HFFc6 (cell line): ENCODE measurements around the gene FEZ2. TPM values are rescaled to one million over a fixed set of nuclear protein-coding genes. Genes with fewer than 3 reads are reported as not detected.

Source experiments
- DNase-seq: peaks from one replicate; pipeline ENCODE4 v3.0.0-alpha.2; 2018
- H3K27ac Mint-ChIP-seq: 2 replicates; pipeline ENCODE4 v1.8.0; 2020; ENCODE audit warnings: mild to moderate bottlenecking, mixed read lengths
- H3K27me3 Mint-ChIP-seq: 2 replicates; pipeline ENCODE4 v1.8.0; 2021; ENCODE audit warnings: mild to moderate bottlenecking, moderate library complexity, mixed read lengths; ENCODE audit not compliant: insufficient read depth
- H3K36me3 Mint-ChIP-seq: 2 replicates; pipeline ENCODE4 v1.8.0; 2021; ENCODE audit warnings: low read depth, mixed read lengths
- H3K4me1 Mint-ChIP-seq: 2 replicates; pipeline ENCODE4 v1.8.0; 2020; ENCODE audit warnings: low read depth, mixed read lengths
- H3K4me3 Mint-ChIP-seq: 2 replicates; pipeline ENCODE4 v1.8.0; 2020; ENCODE audit warnings: mild to moderate bottlenecking, moderate library complexity, mixed read lengths
- H3K9me3 Mint-ChIP-seq: 2 replicates; pipeline ENCODE4 v1.8.0; 2020; ENCODE audit warnings: mild to moderate bottlenecking, mixed read lengths
- CTCF ChIP-seq: fragments of 200-600 bp; sonication (generic); IDR thresholded peaks from 2 replicates; pipeline ENCODE4 v1.5.0; 2021; ENCODE audit warnings: antibody characterized with exemption, mild to moderate bottlenecking
- total RNA-seq, 6 experiments: library from RNA; stranded (reverse); fragmentation: NEBNext Ultra II Directional; extraction: Animal tissue kit (Norgen Biotek cat#: 25700); gene quantifications; 2 replicates in 1 of 6; 3 replicates in 5 of 6; pipeline ENCODE4 v1.2.3, GENCODE V29; 2021

Gene FEZ2
- total RNA-seq, 6 experiments from 2014 or later, result 113 to 126 (median 120) TPM

- Mint-ChIP-seq H3K27ac (peak overlapping the region; percentile 85), H3K9me3 (no peaks in the 10 kb centered on the region), H3K36me3 (peaks cover 63% of the 10 kb centered on the region), H3K4me1 (peaks cover 74% of the 10 kb centered on the region), H3K27me3 (peaks cover 2% of the 10 kb centered on the region), H3K4me3 (peak overlapping the region; percentile 40; the same call in 1 of the 2 replicates)
- DNase-seq, result no peak
- TF ChIP-seq CTCF, result no peak
Measured at GRCh38 chr2:36572719-36573059, 25.3 kb downstream of the FEZ2 start.

- peak overlapping the region; percentile 85 for H3K27ac Mint-ChIP-seq
- peaks cover 64% of the 10 kb centered on the region for H3K36me3 Mint-ChIP-seq
- peaks cover 7% of the 10 kb centered on the region for H3K27me3 Mint-ChIP-seq
- DNase-seq, result no peak
- H3K4me1 Mint-ChIP-seq, result peaks cover 80% of the 10 kb centered on the region
- no peak for TF ChIP-seq CTCF
- H3K4me3 Mint-ChIP-seq, result peak overlapping the region; percentile 6
- H3K9me3 Mint-ChIP-seq, result peaks cover 1% of the 10 kb centered on the region
Measured at GRCh38 chr2:36572054-36572718, 25.8 kb downstream of the FEZ2 start.

GRCh38 chr2:36570416-36570815 is 27.6 kb downstream of the FEZ2 start:
- peaks cover 10% of the 10 kb centered on the region for H3K9me3 Mint-ChIP-seq
- TF ChIP-seq CTCF, result no peak
- H3K4me1 Mint-ChIP-seq, result peaks cover 89% of the 10 kb centered on the region
- peak overlapping the region; percentile 59 for H3K27ac Mint-ChIP-seq
- H3K27me3 Mint-ChIP-seq, result peaks cover 21% of the 10 kb centered on the region
- peaks cover 74% of the 10 kb centered on the region for H3K36me3 Mint-ChIP-seq
- DNase-seq, result peak; percentile 52
- H3K4me3 Mint-ChIP-seq, result peak overlapping the region; percentile 16; the same call in 1 of the 2 replicates

GRCh38 chr2:36569267-36569856 is 28.6 kb downstream of the FEZ2 start:
- peaks cover 74% of the 10 kb centered on the region for H3K36me3 Mint-ChIP-seq
- H3K4me3 Mint-ChIP-seq, result peak overlapping the region; percentile 66
- H3K4me1 Mint-ChIP-seq, result peaks cover 89% of the 10 kb centered on the region
- peaks cover 20% of the 10 kb centered on the region for H3K9me3 Mint-ChIP-seq
- peak overlapping the region; percentile 89 for H3K27ac Mint-ChIP-seq
- DNase-seq, result no peak
- no peak for TF ChIP-seq CTCF
- H3K27me3 Mint-ChIP-seq, result peaks cover 32% of the 10 kb centered on the region

GRCh38 chr2:36568516-36569246 is 29.3 kb downstream of the FEZ2 start:
- H3K36me3 Mint-ChIP-seq, result peaks cover 74% of the 10 kb centered on the region
- H3K9me3 Mint-ChIP-seq, result peaks cover 24% of the 10 kb centered on the region
- no peak for TF ChIP-seq CTCF
- H3K4me1 Mint-ChIP-seq, result peaks cover 89% of the 10 kb centered on the region
- H3K27me3 Mint-ChIP-seq, result peaks cover 36% of the 10 kb centered on the region
- H3K27ac Mint-ChIP-seq, result peak overlapping the region; percentile 89
- peak overlapping the region; percentile 66 for H3K4me3 Mint-ChIP-seq
- peak; percentile 62 for DNase-seq
